Measurements from ENCODE around the gene KLHL3. TPM values are rescaled to one million over a fixed set of nuclear protein-coding genes. Genes with fewer than 3 reads are reported as not detected.
A peak's percentile ranks its signal among the peaks of the same experiment; 100 is the strongest.

The KLHL3 gene
- total RNA-seq, 4 donors from 2014 or later: 11.9 to 26.7 (median 17.9) TPM

GRCh38 chr5:137724251-137724650, 11.6 kb downstream of the KLHL3 start:
- no peaks in the 10 kb centered on the region for H3K9me3 ChIP-seq
- no peaks in the 10 kb centered on the region for H3K36me3 ChIP-seq
- no peak overlapping the region for H3K27ac ChIP-seq
- WGBS, 2 donors: 94 to 95% methylated on average over 2 of the region's 2 CpGs
- no peaks in the 10 kb centered on the region for H3K27me3 ChIP-seq
- intact Hi-C loops (cut with DNase I): no loop called here
- TF ChIP-seq POLR2A (IDR thresholded peaks at IDR 0.05): no peak
- TF ChIP-seq CTCF (IDR thresholded peaks at IDR 0.05): no peak
- no peak overlapping the region for H3K4me3 ChIP-seq (replicated peaks in 1 of 3)
- H3K4me1 ChIP-seq: peaks cover under 1 to 13% of the 10 kb centered on the region in 2 donors
- no peak for DNase-seq

DNA sequence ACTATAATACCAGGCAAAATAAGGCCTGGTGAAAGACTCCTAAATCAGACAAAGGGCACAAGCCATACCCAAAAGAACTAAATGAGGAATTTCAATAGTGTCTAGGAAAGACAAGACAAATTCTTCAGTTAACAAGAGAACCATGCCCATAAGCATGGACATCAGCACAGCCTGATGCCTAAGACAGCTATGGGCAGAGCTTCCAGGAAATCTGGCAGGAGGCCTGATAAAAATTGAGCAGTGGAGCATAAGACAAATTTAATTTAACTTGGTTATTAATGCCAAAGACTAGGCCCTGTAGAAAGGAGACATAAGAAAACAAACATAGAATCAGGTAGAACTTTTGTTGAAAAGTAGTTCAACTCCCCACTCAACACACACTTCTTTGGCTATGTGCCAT, 17.3 kb downstream of the KLHL3 start:
- Histone ChIP-seq H3K4me3 (replicated peaks in 1 of 3) (no peak overlapping the region), H3K27me3 (no peaks in the 10 kb centered on the region), H3K9me3 (no peaks in the 10 kb centered on the region), H3K36me3 (no peaks in the 10 kb centered on the region), H3K4me1 (peaks cover 6 to 12% of the 10 kb centered on the region in 2 donors), H3K27ac (peak overlapping the region; percentile 43 to 50 (median 46))
- DNase-seq: peak in 1 of 2 donors; percentile 22
- intact Hi-C loops (cut with DNase I): no loop called here
- TF ChIP-seq POLR2A (IDR thresholded peaks at IDR 0.05) (no peak), CTCF (IDR thresholded peaks at IDR 0.05) (no peak)

- no peak for TF ChIP-seq CTCF (IDR thresholded peaks at IDR 0.05)
- TF ChIP-seq POLR2A (IDR thresholded peaks at IDR 0.05): no peak
Measured at GRCh38 chr5:137716337-137716736, 19.6 kb downstream of the KLHL3 start.

GRCh38 chr5:137715456-137715855, 20.4 kb downstream of the KLHL3 start:
- Histone ChIP-seq H3K27ac (no peak overlapping the region), H3K36me3 (no peaks in the 10 kb centered on the region), H3K9me3 (no peaks in the 10 kb centered on the region), H3K4me3 (replicated peaks in 1 of 3) (no peak overlapping the region), H3K27me3 (no peaks in the 10 kb centered on the region), H3K4me1 (peaks cover 11 to 34% of the 10 kb centered on the region in 2 donors)
- WGBS, 2 donors: 97 to 100% methylated on average over 1 of the region's 1 CpG
- TF ChIP-seq CTCF (IDR thresholded peaks at IDR 0.05) (no peak), POLR2A (IDR thresholded peaks at IDR 0.05) (no peak)
- no peak for DNase-seq
- intact Hi-C loops (cut with DNase I): no loop called here

More at GRCh38 chr5:137716337-137716736, 19.6 kb downstream of the KLHL3 start:
- H3K4me3 ChIP-seq (replicated peaks in 1 of 3): no peak overlapping the region
- no peaks in the 10 kb centered on the region for H3K27me3 ChIP-seq
- intact Hi-C loops (cut with DNase I): no loop called here
- peaks cover 11 to 26% of the 10 kb centered on the region in 2 donors for H3K4me1 ChIP-seq
- no peaks in the 10 kb centered on the region for H3K9me3 ChIP-seq
- no peak for DNase-seq
- H3K36me3 ChIP-seq: no peaks in the 10 kb centered on the region
- no peak overlapping the region for H3K27ac ChIP-seq
- WGBS, 2 donors: 98 to 99% methylated on average over 3 of the region's 3 CpGs

DNA sequence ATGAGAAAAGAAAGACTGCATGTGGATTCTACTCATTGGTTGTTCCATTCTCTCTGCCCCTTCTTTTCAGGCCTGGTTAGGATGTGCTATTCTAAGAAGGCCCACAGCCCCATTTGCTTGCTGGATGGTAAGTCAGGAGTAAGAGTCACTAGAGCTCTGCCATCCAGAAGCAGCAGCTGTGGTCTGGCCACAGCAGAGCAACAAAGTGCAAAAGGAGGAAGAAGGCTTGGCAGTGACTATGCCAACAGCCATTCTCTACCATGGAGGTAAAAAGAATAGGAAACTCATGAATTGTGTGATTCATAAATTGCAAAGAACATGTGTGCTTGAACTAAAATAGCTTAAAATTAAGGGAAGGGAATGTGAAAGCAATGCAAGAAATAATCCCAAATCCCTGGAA, 20.9 kb downstream of the KLHL3 start:
- intact Hi-C loops (cut with DNase I): no loop called here
- no peak overlapping the region for H3K27ac ChIP-seq

More for the DNA sequence above, 20.9 kb downstream of the KLHL3 start:
- Histone ChIP-seq H3K27me3 (no peaks in the 10 kb centered on the region), H3K36me3 (no peaks in the 10 kb centered on the region), H3K4me3 (replicated peaks in 1 of 3) (no peak overlapping the region), H3K9me3 (no peaks in the 10 kb centered on the region), H3K4me1 (peaks cover 11 to 34% of the 10 kb centered on the region in 2 donors)
- DNase-seq: no peak
- no peak for TF ChIP-seq POLR2A (IDR thresholded peaks at IDR 0.05)
- no peak for TF ChIP-seq CTCF (IDR thresholded peaks at IDR 0.05)
